ENCODE measurements around the gene PRKCZ. TPM values are rescaled to one million over a fixed set of nuclear protein-coding genes. Genes with fewer than 3 reads are reported as not detected.

Gene PRKCZ
- total RNA-seq, 1 donor from 2014 or later = 1.3 TPM

- Histone ChIP-seq H3K9me3 (peaks cover 0 to 5% of the 10 kb centered on the region in 2 donors), H3K4me3 (no peak overlapping the region), H3K27ac (no peak overlapping the region), H3K4me1 (no peaks in the 10 kb centered on the region), H3K36me3 (no peaks in the 10 kb centered on the region), H3K27me3 (no peaks in the 10 kb centered on the region)
- no peak for TF ChIP-seq CTCF (IDR thresholded peaks at IDR 0.05)
- no peak for DNase-seq (ENCODE audit: low spot score in 2 of 2)
- intact Hi-C loops (cut with DNase I) = no loop called here
These were observed 49.9 kb downstream of the PRKCZ start for GRCh38 chr1:2099886-2100779.

- no peak for TF ChIP-seq CTCF (IDR thresholded peaks at IDR 0.05)
- no peaks in the 10 kb centered on the region for H3K4me1 ChIP-seq
- DNase-seq (ENCODE audit: low spot score in 2 of 2) = no peak
- H3K27ac ChIP-seq = no peak overlapping the region
- intact Hi-C loops (cut with DNase I) = no loop called here
- H3K4me3 ChIP-seq = no peak overlapping the region
- peaks cover 0 to 5% of the 10 kb centered on the region in 2 donors for H3K9me3 ChIP-seq
- no peaks in the 10 kb centered on the region for H3K27me3 ChIP-seq
- H3K36me3 ChIP-seq = no peaks in the 10 kb centered on the region
These were observed 50.5 kb downstream of the PRKCZ start for GRCh38 chr1:2100780-2101108.

- no peak for TF ChIP-seq CTCF (IDR thresholded peaks at IDR 0.05)
- Histone ChIP-seq H3K9me3 (peaks cover 0 to 5% of the 10 kb centered on the region in 2 donors), H3K27me3 (no peaks in the 10 kb centered on the region), H3K27ac (no peak overlapping the region), H3K36me3 (no peaks in the 10 kb centered on the region), H3K4me3 (no peak overlapping the region), H3K4me1 (no peaks in the 10 kb centered on the region)
- intact Hi-C loops (cut with DNase I) = no loop called here
- no peak for DNase-seq (ENCODE audit: low spot score in 2 of 2)
These were observed 51.3 kb downstream of the PRKCZ start for GRCh38 chr1:2101531-2101930.

- Histone ChIP-seq H3K36me3 (no peaks in the 10 kb centered on the region), H3K27ac (no peak overlapping the region), H3K27me3 (no peaks in the 10 kb centered on the region), H3K4me3 (no peak overlapping the region), H3K4me1 (no peaks in the 10 kb centered on the region), H3K9me3 (peaks cover 0 to 5% of the 10 kb centered on the region in 2 donors)
- intact Hi-C loops (cut with DNase I) = no loop called here
- DNase-seq (ENCODE audit: low spot score in 2 of 2) = no peak
- no peak for TF ChIP-seq CTCF (IDR thresholded peaks at IDR 0.05)
These were observed 51.7 kb downstream of the PRKCZ start for GRCh38 chr1:2101946-2102345.

GRCh38 chr1:2102753-2103152 lies 52.5 kb downstream of the PRKCZ start:
- no peaks in the 10 kb centered on the region for H3K4me1 ChIP-seq
- H3K27me3 ChIP-seq = no peaks in the 10 kb centered on the region
- peaks cover 0 to under 1% of the 10 kb centered on the region in 2 donors for H3K9me3 ChIP-seq
- no peaks in the 10 kb centered on the region for H3K36me3 ChIP-seq
- DNase-seq (ENCODE audit: low spot score in 2 of 2) = no peak
- H3K4me3 ChIP-seq = no peak overlapping the region
- intact Hi-C loops (cut with DNase I) = no loop called here
- no peak overlapping the region for H3K27ac ChIP-seq
- TF ChIP-seq CTCF (IDR thresholded peaks at IDR 0.05) = no peak

Data from ascending aorta (tissue), 2 donors.